ENCODE data around the gene TEX53.

The TEX53 gene

GRCh38 chr9:114676901-114677300, 19.3 kb upstream of the TEX53 start:
- 0 out of 3 replicates have a peak, but pooled peaks have one; percentile 8 for ATAC-seq
- no peak for TF ChIP-seq PATZ1 (CRISPR knock-in tag; IDR thresholded peaks at IDR 0.05; ENCODE audit: borderline replicate concordance)
- no peak for TF ChIP-seq ZNF70 (CRISPR knock-in tag; IDR thresholded peaks at IDR 0.05)
- no peak for TF ChIP-seq BACH2 (CRISPR knock-in tag; IDR thresholded peaks at IDR 0.05; ENCODE audit: borderline replicate concordance)
- no peak for TF ChIP-seq CREB5 (CRISPR knock-in tag; IDR thresholded peaks at IDR 0.05; ENCODE audit: low read depth)
- no peak for TF ChIP-seq POU6F1 (CRISPR knock-in tag; IDR thresholded peaks at IDR 0.05; ENCODE audit: borderline replicate concordance, low read depth)
- no peak for TF ChIP-seq OSR1 (CRISPR knock-in tag; IDR thresholded peaks at IDR 0.05)
- no peak for TF ChIP-seq ZFP3 (CRISPR knock-in tag; IDR thresholded peaks at IDR 0.05)
- TF ChIP-seq ZFP30 (CRISPR knock-in tag; IDR thresholded peaks at IDR 0.05), result no peak
- TF ChIP-seq ZC3H10 (CRISPR knock-in tag; IDR thresholded peaks at IDR 0.05), result no peak
- no peak for TF ChIP-seq SNAI2 (CRISPR knock-in tag; IDR thresholded peaks at IDR 0.05)
- no peak for TF ChIP-seq TCF4 (CRISPR knock-in tag; IDR thresholded peaks at IDR 0.05; ENCODE audit: borderline replicate concordance)
- no peak for TF ChIP-seq PPARA (CRISPR knock-in tag; IDR thresholded peaks at IDR 0.05; ENCODE audit: borderline replicate concordance)

GRCh38 chr9:114674798-114675540, 17.4 kb upstream of the TEX53 start:
- ATAC-seq, result no peak
- TF ChIP-seq TSHZ2 (CRISPR knock-in tag; IDR thresholded peaks at IDR 0.05), result no peak
- no peak for TF ChIP-seq TOX (CRISPR knock-in tag; IDR thresholded peaks at IDR 0.05; ENCODE audit: borderline replicate concordance)
- no peak for TF ChIP-seq ZNF565 (CRISPR knock-in tag; conservative IDR thresholded peaks at IDR 0.05; ENCODE audit: low read depth)
- TF ChIP-seq BACH2 (CRISPR knock-in tag; IDR thresholded peaks at IDR 0.05; ENCODE audit: borderline replicate concordance), result no peak
- no peak for TF ChIP-seq RARB (CRISPR knock-in tag; IDR thresholded peaks at IDR 0.05)

- ATAC-seq, result no peak
- TF ChIP-seq PPARA (CRISPR knock-in tag; IDR thresholded peaks at IDR 0.05; ENCODE audit: borderline replicate concordance) (no peak), TOX (CRISPR knock-in tag; IDR thresholded peaks at IDR 0.05; ENCODE audit: borderline replicate concordance) (no peak), ZNF70 (CRISPR knock-in tag; IDR thresholded peaks at IDR 0.05) (no peak), TCF4 (CRISPR knock-in tag; IDR thresholded peaks at IDR 0.05; ENCODE audit: borderline replicate concordance) (no peak), CSDC2 (CRISPR knock-in tag; IDR thresholded peaks at IDR 0.05) (no peak), GLIS3 (CRISPR knock-in tag; IDR thresholded peaks at IDR 0.05) (no peak), CREB5 (CRISPR knock-in tag; IDR thresholded peaks at IDR 0.05; ENCODE audit: low read depth) (no peak), ZFP3 (CRISPR knock-in tag; IDR thresholded peaks at IDR 0.05) (no peak), POU6F1 (CRISPR knock-in tag; IDR thresholded peaks at IDR 0.05; ENCODE audit: borderline replicate concordance, low read depth) (no peak), ARNTL (CRISPR knock-in tag; IDR thresholded peaks at IDR 0.05; ENCODE audit: borderline replicate concordance, low read depth) (no peak), TSHZ2 (CRISPR knock-in tag; IDR thresholded peaks at IDR 0.05) (no peak)
Observed at GRCh38 chr9:114674076-114674797, 16.6 kb upstream of the TEX53 start.

Data from SK-N-SH treated with all-trans-retinoic acid at 6 μM for 48 hours (cell line).